Measurements from ENCODE around the gene APOO.

APOO gene

GRCh38 chrX:23797371-23798128 lies 110.2 kb downstream of the APOO start:
- Histone ChIP-seq H3K4me1 (peaks cover 5% of the 10 kb centered on the region), H3K9me3 (ENCODE audit: control insufficient read depth, low read length) (no peaks in the 10 kb centered on the region), H3K36me3 (ENCODE audit: control insufficient read depth, insufficient read depth, low read length) (no peaks in the 10 kb centered on the region), H3K27ac (peak overlapping the region; percentile 32), H3K4me3 (ENCODE audit: low read depth, low read length) (peak overlapping the region; percentile 11), H3K4me2 (ENCODE audit: low read length) (peak overlapping the region; percentile 55), H3K9ac (no peak overlapping the region), H3K79me2 (no peaks in the 10 kb centered on the region), H2AFZ (peak overlapping the region; percentile 3), H3K27me3 (ENCODE audit: control insufficient read depth, insufficient read depth, low read length) (no peaks in the 10 kb centered on the region)
- TF ChIP-seq CTCF (IDR thresholded peaks at IDR 0.05), result no peak

GRCh38 chrX:23795221-23795620 lies 112.5 kb downstream of the APOO start:
- Histone ChIP-seq H3K9ac (no peak overlapping the region), H3K4me3 (ENCODE audit: low read depth, low read length) (no peak overlapping the region), H2AFZ (no peak overlapping the region), H3K79me2 (no peaks in the 10 kb centered on the region), H3K27ac (no peak overlapping the region), H3K36me3 (ENCODE audit: control insufficient read depth, insufficient read depth, low read length) (no peaks in the 10 kb centered on the region), H3K4me2 (ENCODE audit: low read length) (no peak overlapping the region), H3K9me3 (ENCODE audit: control insufficient read depth, low read length) (no peaks in the 10 kb centered on the region), H3K27me3 (ENCODE audit: control insufficient read depth, insufficient read depth, low read length) (no peaks in the 10 kb centered on the region), H3K4me1 (peaks cover 5% of the 10 kb centered on the region)
- TF ChIP-seq CTCF (IDR thresholded peaks at IDR 0.05), result no peak

GRCh38 chrX:23792861-23793553 lies 114.7 kb downstream of the APOO start:
- no peak for TF ChIP-seq CTCF (IDR thresholded peaks at IDR 0.05)
- Histone ChIP-seq H3K79me2 (no peaks in the 10 kb centered on the region), H3K9ac (no peak overlapping the region), H3K36me3 (ENCODE audit: control insufficient read depth, insufficient read depth, low read length) (no peaks in the 10 kb centered on the region), H3K9me3 (ENCODE audit: control insufficient read depth, low read length) (no peaks in the 10 kb centered on the region), H3K27ac (no peak overlapping the region), H3K4me3 (ENCODE audit: low read depth, low read length) (no peak overlapping the region), H3K27me3 (ENCODE audit: control insufficient read depth, insufficient read depth, low read length) (no peaks in the 10 kb centered on the region), H3K4me1 (peaks cover 5% of the 10 kb centered on the region), H2AFZ (no peak overlapping the region), H3K4me2 (ENCODE audit: low read length) (no peak overlapping the region)

GRCh38 chrX:23790155-23790497 lies 117.6 kb downstream of the APOO start:
- Histone ChIP-seq H3K4me1 (no peaks in the 10 kb centered on the region), H3K9me3 (ENCODE audit: control insufficient read depth, low read length) (no peaks in the 10 kb centered on the region), H3K36me3 (ENCODE audit: control insufficient read depth, insufficient read depth, low read length) (no peaks in the 10 kb centered on the region), H3K9ac (no peak overlapping the region), H2AFZ (peak overlapping the region; percentile 7), H3K27ac (no peak overlapping the region), H3K4me2 (ENCODE audit: low read length) (no peak overlapping the region), H3K27me3 (ENCODE audit: control insufficient read depth, insufficient read depth, low read length) (no peaks in the 10 kb centered on the region), H3K4me3 (ENCODE audit: low read depth, low read length) (no peak overlapping the region), H3K79me2 (no peaks in the 10 kb centered on the region)
- no peak for TF ChIP-seq CTCF (IDR thresholded peaks at IDR 0.05)
